Adipose tissue (tissue), 3 donors: Measurements from ENCODE around the gene FAHD2A. TPM values are rescaled to one million over a fixed set of nuclear protein-coding genes. Genes with fewer than 3 reads are reported as not detected.
"Not testable (repeated sequence)": the region's sequence is repeated elsewhere in the genome, so short reads cannot be mapped to it uniquely, and the experiment has no call there.

ENCODE experiments used
- H3K27ac ChIP-seq: one replicate; pipeline ENCODE4 v1.5.1; 2013; ENCODE audit warnings: low read depth, low read length
- WGBS, 3 donors: extraction: QIAGEN DNeasy Blood & Tissue Kit; methylation state at CpG; one replicate each; pipeline ENCODE4 v1.1.7; 2013; 5-methylcytosine and 5-hydroxymethylcytosine counted together
- polyA plus RNA-seq, 3 donors: library from polyadenylated mRNA; stranded (reverse); fragments of 200-250 nt; gene quantifications; one replicate each; pipeline ENCODE4 v1.2.3, GENCODE V29; 2013
- donor health status: healthy with polysubstance abuse.
- donor health status: Bipolar disorder and iron deficiency.
- donor health status: healthy.

FAHD2A gene, protein sequence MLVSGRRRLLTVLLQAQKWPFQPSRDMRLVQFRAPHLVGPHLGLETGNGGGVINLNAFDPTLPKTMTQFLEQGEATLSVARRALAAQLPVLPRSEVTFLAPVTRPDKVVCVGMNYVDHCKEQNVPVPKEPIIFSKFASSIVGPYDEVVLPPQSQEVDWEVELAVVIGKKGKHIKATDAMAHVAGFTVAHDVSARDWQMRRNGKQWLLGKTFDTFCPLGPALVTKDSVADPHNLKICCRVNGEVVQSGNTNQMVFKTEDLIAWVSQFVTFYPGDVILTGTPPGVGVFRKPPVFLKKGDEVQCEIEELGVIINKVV
- 10 to 100 TPM; 20.8 to 34.6 (median 26.7) TPM for polyA plus RNA-seq

DNA sequence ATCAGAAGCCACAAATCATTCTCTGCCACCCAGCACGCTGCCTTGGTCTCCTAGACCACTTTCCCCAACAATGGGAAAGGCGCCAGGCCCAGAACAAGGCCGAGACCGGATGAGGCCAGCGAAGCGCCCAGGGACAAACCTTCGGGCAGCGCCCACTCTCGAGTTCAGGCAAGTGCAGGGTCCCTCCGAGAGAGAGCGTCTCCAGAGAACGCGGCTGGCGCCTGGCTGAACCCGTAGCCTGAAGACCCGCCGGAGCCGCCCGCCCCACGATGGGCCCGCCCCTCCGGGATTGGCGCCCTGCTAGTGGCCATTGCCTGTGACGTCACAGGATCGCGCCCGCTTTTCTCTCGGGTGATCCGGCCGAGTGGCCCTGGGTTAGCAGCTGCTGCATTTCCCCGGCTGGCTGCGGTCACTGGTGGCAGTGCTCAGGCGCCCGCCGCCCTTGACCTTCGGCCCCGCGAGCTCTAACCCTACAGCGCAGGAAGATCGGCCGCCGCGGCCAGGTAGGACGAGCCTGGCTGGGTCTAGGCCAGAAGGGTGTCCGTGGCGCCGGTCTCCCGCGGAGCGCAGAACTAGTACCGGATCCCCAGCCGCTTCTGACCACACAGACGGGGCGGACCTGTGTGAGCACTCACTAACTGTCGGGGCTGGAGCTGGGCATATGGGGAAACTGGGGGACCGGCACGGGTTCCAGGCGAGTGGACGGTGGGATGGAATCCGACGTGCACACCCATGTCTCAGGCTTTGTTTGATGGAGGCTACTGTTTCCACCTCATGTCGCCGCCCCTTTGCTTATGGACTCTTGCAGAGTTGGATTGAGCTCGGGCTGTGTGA is at the start of gene FAHD2A:
TSS of gene FAHD2A (plus strand) at position 339 of the 834 bp plus-strand sequence. CDS start 2,851 bp downstream, outside the sequence.
- 0% methylated on average over 64 of the region's 64 CpGs for WGBS, 3 donors

DNA sequence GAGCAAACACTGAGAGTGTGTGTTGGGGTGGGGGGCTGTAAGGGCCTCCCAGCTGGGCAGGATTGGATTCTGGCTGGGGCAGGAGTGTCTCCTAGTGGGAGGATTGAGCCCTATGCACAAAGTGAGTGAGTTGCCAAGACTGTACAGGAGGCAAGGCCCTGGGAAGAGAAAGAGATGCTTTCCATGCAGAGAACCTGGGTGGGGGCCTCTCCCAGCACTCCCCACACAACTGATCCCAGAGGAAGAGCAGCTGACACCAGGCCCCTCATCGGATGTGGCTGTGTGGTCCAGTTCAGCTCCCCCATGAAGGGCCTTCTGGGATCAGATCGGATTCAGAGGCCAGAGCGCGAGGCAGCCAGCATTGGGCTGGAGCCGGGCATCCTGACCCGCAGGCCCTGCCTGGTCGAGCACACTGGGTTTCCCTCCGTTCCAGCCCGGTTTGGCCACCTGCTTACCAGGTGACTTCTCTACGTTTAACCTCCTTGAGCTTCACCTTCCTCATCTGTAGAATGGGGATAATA is 49.4 kb upstream of the FAHD2A start:
- no peak overlapping the region for H3K27ac ChIP-seq
- WGBS, 3 donors, result 82 to 91% (median 89%) methylated on average over 10 of the region's 10 CpGs

More for the DNA sequence above, at the start of gene FAHD2A:
- no peak within 1 kb of the TSS for H3K27ac ChIP-seq

DNA sequence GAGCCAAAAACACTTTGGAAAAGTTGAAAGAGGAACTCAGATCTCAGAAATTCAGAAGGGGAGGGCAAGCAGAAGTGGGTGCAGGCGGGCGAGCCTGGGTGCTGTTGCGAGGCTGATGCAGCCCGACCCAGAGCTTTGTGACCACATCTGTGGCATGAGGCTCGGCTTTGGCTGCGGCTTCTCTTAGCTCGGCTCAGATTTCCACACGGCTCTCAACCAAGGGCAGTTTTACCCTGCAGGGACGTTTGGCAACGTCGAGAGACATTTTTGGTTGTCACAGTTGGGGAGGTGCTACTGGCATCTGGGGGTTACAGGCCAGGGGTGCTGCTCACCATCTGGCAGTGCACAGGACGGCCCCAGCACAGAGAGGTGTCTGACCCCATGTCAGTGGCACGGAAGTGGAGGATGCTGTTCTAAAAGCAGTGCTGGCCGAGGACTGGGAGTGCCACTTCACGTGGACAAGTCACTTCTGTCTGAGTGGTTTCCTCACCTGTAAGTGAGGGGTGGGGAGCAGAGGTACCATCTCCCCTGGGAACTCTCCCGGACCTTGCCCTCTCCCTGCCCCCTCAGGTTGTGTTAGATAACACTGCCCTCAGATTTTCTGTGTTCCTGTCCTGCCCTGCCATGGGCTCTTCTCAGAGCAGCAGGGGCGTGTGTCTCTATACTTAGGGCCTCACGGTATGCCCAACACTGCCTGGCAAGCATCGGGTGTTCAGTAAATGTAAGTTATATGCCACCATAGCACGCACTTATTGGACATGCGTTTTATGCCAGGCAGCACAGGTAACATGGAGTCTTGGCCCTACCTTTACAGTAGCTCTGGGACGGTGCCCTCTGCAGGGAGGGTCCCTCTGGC is 48.7 kb upstream of the FAHD2A start:
- whole genome bisulfite sequencing, 3 donors, result 82 to 85% (median 83%) methylated on average over 22 of the region's 22 CpGs
- no peak overlapping the region for H3K27ac ChIP-seq

DNA sequence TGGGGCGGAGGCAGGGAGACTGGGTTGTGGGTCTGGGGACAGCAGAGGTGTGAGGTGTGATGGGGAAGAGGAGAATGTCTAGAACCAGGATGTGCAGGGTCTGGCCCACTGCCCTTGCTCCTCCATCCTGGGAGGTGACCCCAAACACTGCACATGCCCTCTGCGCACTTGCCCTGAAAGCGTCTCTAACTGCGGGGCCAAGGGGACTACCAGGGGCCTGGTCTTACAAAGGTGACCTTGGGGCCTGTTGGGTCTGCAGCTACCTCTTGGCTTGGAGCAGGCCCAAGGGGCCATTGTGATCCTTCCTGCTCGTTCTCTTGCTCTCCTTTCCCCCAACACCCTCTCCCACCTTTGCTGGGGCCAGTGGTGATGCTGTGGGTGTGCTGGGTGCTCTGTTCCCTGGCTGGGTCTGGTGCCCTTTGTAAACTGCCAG is 48.0 kb upstream of the FAHD2A start:
- H3K27ac ChIP-seq, result no peak overlapping the region
- 77 to 94% (median 90%) methylated on average over 5 of the region's 5 CpGs for WGBS, 3 donors

DNA sequence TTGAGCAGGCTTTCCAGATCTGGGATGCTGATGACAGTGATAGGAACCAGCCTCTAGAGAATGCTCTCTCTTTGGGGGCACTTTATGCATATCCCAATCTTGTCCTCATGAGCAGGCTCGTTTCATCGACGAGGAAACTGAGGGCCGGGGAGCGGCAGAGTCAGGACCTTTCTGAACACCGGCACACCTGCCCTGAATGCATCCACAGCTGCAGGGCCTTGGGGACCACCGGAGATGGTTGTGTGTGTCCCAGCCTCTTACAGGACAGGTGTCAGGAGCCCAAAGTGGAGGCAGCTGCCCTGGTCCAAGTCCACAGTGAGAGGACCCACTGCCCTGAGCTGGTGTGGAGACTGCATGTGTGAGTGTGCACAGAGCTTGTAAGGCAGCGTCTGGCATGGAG is 47.6 kb upstream of the FAHD2A start:
- WGBS, 3 donors, result 85 to 93% (median 93%) methylated on average over 8 of the region's 8 CpGs

DNA sequence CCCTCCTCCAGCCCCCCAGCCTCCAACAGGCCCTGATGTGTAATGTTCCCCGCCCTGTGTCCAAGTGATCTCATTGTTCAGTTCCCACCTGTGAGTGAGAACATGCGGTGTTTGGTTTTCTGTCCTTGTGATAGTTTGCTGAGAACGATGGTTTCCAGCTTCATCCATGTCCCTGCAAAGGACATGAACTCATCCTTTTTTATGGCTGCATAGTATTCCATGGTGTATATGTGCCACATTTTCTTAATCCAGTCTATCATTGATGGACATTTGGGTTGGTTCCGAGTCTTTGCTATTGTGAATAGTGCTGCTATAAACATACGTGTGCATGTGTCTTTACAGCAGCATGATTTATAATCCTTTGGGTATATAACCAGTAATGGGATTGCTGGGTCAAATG is 47.0 kb upstream of the FAHD2A start:
- H3K27ac ChIP-seq, result not testable (repeated sequence)
- 88 to 96% (median 90%) methylated on average over 3 to 4 of the region's 5 CpGs for WGBS, 3 donors

More for the DNA sequence above, 47.6 kb upstream of the FAHD2A start:
- H3K27ac ChIP-seq, result no peak overlapping the region

DNA sequence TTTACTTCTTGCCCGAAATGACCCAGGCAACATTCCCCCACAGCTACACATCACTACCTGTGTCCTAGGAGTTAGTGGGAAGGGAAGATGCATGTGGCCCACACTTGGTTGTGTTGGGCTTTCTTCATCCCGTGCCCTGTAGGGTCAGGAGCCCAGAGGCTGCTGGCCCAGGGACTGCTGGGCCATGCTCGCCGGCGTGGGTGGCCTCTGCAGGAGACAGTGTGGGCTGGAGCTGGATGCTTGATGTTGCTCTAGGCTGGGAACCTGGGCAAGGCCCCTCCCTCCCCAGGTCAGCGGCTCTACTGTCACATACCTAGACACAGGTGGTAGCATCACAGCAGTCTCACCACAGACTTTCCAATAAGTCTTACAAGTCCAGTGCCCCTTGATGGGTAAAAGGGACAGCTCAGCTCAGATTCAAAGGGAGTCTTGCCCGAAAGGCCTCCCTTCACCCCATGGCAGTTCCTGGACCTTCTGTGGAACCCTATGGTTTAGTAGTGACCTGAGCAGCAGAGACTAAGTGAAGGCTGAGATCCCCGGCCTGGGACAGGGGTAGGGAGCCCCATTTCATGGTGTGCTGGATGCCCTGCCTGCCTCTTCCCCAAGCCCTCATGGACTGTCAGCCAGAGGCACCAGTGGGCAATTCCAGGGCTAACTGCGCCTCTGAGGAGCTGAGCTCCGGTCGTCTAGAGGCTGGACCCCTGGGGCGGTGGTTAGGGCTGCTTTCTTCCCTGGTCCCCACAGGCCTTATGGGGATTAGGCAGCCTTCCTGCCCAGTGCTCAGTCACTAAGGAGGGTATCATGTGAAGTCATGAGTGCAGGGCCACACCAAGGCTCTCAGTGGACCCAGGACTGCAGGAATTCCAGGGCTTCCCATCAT is 45.4 kb upstream of the FAHD2A start:
- WGBS, 3 donors, result 91 to 94% (median 93%) methylated on average over 12 of the region's 12 CpGs
- H3K27ac ChIP-seq, result no peak overlapping the region

DNA sequence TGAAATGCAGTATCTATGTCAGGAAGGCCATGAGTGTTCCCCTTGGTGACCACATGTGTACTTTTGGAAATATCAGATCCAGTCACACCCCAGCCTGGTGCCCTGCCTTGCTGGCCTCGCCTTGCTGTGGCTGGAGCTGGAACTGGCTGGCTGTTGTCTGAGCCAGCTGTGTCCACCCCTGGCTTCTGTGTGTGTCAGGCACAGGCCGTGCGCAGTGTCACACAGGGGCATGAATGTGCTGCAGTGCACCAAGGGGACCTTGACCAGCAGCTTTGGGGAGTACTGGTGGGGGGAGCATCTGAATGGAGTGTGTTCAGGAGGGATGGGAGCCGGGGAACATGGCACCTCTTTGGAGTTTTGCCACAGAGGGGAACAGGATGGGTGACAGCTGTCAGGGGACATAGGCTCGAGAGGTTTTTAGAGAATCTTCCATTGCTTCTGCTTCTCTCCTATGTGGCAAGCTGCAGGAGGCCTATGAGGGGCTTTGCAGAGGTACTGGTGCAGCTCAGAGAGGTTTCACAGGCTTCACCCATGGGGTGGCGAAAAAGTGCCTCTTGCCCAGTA is 44.7 kb upstream of the FAHD2A start:
- H3K27ac ChIP-seq, result no peak overlapping the region
- 89 to 93% (median 90%) methylated on average over 6 of the region's 6 CpGs for WGBS, 3 donors

DNA sequence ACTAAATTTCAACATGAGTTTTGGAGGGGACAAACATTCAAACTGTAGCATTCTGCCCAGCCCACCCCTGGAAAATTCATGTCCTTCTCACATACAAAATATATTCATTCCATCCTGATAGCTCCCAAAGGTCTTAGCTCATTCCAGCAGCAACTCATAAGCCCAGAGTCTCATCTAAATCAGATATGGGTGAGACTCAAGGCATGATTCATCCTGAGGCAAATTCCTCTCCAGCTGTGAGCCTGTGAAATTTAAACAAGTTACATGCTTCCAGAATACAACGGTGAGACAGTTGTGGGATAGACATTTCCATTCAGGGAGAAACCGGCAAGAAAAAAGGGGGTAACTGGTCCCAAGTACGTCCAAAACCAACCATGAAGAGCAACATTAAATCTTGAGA is 43.5 kb upstream of the FAHD2A start:
- H3K27ac ChIP-seq, result no peak overlapping the region
- WGBS, 3 donors, result 54 to 77% (median 73%) methylated on average over 3 of the region's 3 CpGs

DNA sequence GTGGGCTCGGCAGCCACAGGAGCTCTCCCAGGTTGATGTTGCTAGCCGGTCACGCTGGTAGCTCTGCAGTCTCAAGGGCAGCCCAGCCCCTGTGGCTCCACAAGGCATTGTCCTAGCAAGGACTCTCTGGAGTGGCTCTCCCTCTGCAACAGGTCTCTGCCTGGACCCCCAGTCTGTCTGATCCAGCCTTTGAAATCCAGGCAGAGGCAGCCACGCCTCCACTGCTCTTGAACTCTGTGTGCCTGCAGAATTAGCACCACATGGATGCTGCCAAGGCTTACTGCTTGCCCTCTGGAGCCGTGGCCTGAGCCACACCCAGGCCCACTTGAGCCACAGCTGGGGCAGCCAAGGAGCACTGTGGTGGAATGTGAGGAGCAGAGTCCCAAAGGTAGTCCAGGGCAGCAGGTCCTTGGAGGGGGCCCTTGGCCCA is 43.0 kb upstream of the FAHD2A start:
- WGBS, 3 donors, result 77 to 85% (median 82%) methylated on average over 5 of the region's 5 CpGs

DNA sequence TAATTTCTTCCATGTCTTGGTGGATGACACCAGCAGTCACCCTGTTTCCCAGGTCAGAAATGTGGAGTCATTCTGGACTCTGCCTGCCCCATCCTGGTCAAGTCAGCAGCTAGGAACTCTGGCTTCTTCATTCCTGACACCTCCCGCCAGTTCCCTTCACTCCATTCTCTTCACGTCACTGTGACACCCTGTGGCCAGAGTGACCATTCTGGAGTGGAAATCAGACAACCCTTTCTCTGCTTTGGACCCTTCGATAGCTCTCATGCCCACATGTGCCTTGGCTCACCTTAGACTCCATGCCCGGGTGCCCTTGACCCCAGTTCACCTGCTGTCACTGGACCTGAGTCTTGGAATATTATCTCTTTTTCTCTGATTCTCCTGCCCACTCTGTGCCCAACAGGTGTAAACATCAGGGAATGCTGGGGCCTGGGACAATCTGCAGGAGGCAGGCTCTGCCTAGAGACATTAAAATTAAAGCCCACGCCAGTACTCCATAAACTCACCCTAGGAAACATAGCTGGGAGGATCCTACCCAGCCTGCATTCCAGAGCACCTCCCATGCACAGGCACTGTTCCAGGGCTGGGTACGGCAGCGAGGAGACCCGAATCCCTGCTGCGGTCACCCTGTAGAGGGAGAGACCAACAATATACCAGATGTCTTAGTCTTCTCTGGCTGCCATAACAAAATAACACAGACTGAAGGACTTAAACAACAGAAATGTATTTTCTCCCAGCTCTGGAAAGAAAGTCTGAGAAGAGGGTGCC is 41.1 kb upstream of the FAHD2A start:
- WGBS, 3 donors, result 81 to 87% (median 85%) methylated on average over 9 of the region's 9 CpGs
- H3K27ac ChIP-seq, result no peak overlapping the region

More for the DNA sequence above, 43.0 kb upstream of the FAHD2A start:
- no peak overlapping the region for H3K27ac ChIP-seq

DNA sequence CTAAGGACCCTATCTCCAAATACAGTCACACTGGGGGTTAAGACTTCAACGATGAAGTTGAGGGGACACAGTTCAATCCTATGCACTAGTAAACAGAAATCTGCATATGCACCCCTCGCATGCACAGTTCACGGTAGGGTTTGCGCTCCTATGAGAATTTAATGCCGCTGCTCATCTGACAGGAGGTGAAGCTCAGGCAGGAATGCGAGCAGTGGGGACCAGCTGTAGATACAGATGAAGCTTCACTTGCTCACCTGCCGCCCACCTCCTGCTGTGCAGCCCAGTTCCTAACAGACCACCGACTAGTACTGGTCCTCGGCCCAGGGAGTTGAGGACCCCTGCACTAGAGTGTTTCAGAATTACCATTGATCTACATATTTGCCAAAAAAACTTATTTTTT is 40.0 kb upstream of the FAHD2A start:
- H3K27ac ChIP-seq, result no peak overlapping the region
- 84 to 89% (median 88%) methylated on average over 9 of the region's 9 CpGs for WGBS, 3 donors

DNA sequence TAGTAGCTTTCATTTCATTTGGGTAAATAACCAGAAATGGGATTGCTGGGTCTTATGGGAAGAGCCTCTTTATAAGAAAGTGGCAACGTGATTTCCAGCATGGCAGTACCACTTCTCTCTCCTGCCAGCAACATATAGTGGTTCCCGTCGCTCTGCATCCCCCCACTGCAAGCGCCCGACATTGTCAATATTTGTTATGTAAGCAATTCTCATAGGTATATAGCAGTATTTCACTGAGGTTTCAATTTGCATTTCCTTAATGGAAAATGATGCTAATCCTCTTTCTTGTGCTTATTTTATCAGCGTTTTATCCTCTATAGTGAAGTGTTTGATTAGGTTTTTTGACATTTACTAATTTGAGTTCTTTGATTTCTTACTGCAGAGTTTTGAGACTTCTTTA is 36.0 kb upstream of the FAHD2A start:
- 78 to 85% (median 79%) methylated on average over 6 of the region's 6 CpGs for WGBS, 3 donors
- no peak overlapping the region for H3K27ac ChIP-seq

DNA sequence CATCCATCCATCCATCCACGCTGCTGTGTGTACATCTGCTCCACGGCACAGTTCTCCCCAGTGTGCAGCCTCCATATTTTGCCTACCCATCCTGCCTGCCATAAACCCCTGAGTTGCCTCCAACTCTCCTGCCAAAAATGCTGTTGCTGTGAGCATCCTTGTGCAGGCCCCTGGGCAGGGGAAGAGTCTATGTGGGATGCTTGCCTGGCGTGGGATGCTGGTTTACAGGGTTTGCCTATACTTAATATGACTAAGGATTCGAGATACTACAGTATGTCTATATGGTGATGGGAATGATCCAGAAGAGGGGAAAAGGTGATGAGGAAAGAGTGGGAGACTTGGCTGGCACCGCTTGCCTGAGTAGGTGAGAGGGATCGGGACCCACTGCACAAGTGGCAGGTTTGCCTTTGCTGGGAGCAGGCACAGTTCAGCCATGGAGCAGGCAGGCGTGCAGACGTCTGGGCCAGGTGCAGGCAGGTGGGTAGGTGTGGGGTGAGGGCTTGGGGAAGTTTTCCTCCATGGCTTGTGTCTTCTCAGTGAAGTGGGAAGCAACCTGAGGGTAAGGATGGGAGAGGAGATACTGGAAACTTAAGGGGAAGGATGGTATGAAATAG is 30.2 kb upstream of the FAHD2A start:
- 93 to 94% (median 93%) methylated on average over 8 of the region's 8 CpGs for WGBS, 3 donors

DNA sequence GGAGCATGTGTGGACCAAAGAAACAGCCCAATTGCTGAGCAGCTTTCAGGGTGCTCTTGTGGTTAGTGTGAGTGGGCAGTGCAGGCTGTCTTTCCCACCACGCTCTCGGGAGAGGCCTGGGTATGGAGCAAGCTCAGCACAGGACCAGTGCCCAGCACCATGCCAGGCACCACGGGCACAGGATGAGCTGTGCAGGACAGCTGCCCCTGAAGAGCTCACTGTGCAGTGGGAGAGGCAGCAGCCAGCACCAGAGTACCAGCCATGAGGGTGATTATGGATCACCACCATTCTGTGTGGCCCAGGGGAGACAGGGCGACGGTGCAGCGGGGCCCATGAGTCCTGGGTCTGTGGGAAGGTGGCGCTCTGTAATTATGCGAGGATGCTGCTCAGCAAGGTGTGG is 29.7 kb upstream of the FAHD2A start:
- H3K27ac ChIP-seq, result no peak overlapping the region
- 91 to 95% (median 92%) methylated on average over 8 of the region's 8 CpGs for WGBS, 3 donors

More for the DNA sequence above, 30.2 kb upstream of the FAHD2A start:
- H3K27ac ChIP-seq, result no peak overlapping the region

DNA sequence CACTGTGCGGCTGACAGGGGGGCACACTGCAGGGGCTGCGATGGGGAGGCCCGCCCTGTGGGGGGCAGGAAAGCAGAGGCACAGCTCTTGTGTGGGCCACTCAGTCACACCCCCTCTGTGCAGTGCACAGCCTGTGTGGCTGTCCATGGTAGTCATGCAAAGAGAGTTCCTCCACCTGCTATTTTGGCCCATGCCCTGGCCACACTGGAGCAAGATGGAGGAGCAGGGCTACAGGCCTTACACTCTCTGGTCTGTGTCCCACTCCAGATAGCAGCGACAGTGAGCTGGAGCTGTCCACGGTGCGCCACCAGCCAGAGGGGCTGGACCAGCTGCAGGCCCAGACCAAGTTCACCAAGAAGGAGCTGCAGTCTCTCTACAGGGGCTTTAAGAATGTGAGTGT is 28.5 kb upstream of the FAHD2A start:
- 89 to 92% (median 92%) methylated on average over 6 of the region's 6 CpGs for WGBS, 3 donors
- H3K27ac ChIP-seq, result no peak overlapping the region
